Heart left ventricle (tissue), 13 donors: ENCODE measurements around the gene ENKUR.

Experiments used
- CTCF ChIP-seq, 12 donors: fragments of 200-600 bp; sonication (generic) in 4 of 12; IDR thresholded peaks; one replicate each; pipeline versions ENCODE4 v1.5.0 to v1.8.0; 2018 to 2022; ENCODE audit warnings: antibody characterized with exemption in 12 of 12, mild to moderate bottlenecking in 5 of 12
- POLR2A ChIP-seq, 2 donors: fragments of 450-650 bp; IDR thresholded peaks; one replicate each; pipeline ENCODE4 v1.6.1; 2017; ENCODE audit warnings: antibody characterized with exemption in 2 of 2, mild to moderate bottlenecking in 2 of 2, moderate library complexity in 2 of 2
- donor health status: ischemic (EF 13 %, LVEDD 7.1; RV severe dilation, severe dysfunction).
- donor health status: DM: no; HTN: yes; CAD: no.
- donor health status: DM: no; HTN: no; CAD: no.
- donor health status: ischemic (EF 25% LVEDD 6.9; RV normal size, moderate dysfunction).
- donor health status: ischemic (EF 25% LVEDD 5.7; RV mildly dilated, moderate dysfunction).
- donor health status: ischemic (EF 35%, LVEDD 5.7; RV mildly dilated, moderate dysfunction).
- donor health status: nonischemic (EF 11% LVEDD 7.7; RV severe dilation, severe dysfunction).
- donor health status: DM: yes; HTN: yes; CAD: no.
- donor health status: PGD.
- donor health status: ischemic (EF 29% LVEDD 5.4; RV normal size, mild dysfunction).
- donor health status: nonischemic (EF 23%, LVEDD 6.1; RV moderate dilation, normal function).

GRCh38 chr10:24979685-24980084, 36.3 kb downstream of the ENKUR start:
- TF ChIP-seq CTCF (IDR thresholded peaks at IDR 0.05) (no peak), POLR2A (IDR thresholded peaks at IDR 0.05) (no peak)
